Loucy (cell line): Measurements from ENCODE around the gene ADAMTS6.

Source experiments
- CTCF ChIP-seq: fragments of 200-600 bp; sonication (generic); conservative IDR thresholded peaks from 2 replicates; pipeline ENCODE4 v1.5.1; 2014; ENCODE audit warnings: mild to moderate bottlenecking, antibody characterized with exemption, low read length
- EZH2phosphoT487 ChIP-seq: fragments of 200-600 bp; IDR thresholded peaks from 2 replicates; pipeline ENCODE4 v1.6.1; 2018; ENCODE audit warnings: antibody characterized with exemption, mild to moderate bottlenecking, moderate library complexity, borderline replicate concordance

GRCh38 chr5:65133477-65134110, 348.1 kb downstream of the ADAMTS6 start:
- TF ChIP-seq CTCF (no peak), EZH2phosphoT487 (no peak)
